A673 (cell line): Measurements from ENCODE around the gene GCSAML.

Source experiments
- CTCF ChIP-seq: fragments of 300-800, 200-600 bp; sonication (generic); conservative IDR thresholded peaks from 2 replicates; pipeline ENCODE4 v1.5.1; 2017; ENCODE audit warnings: low read depth, mild to moderate bottlenecking, antibody characterized with exemption, low read length, moderate library complexity, mixed read lengths
- EZH2 ChIP-seq: fragments of 200-600 bp; sonication (generic); IDR thresholded peaks from 2 replicates; pipeline ENCODE4 v1.6.1; 2017; ENCODE audit warnings: borderline replicate concordance, low read depth, mild to moderate bottlenecking, mixed read lengths, antibody characterized with exemption, low read length; ENCODE audit not compliant: poor library complexity, severe bottlenecking

GRCh38 chr1:247531937-247532336 is 17.0 kb upstream of the GCSAML start:
- TF ChIP-seq CTCF (no peak), EZH2 (no peak)
